NCI-H748 (cell line): ENCODE results near the gene AFDN.

ENCODE experiments used
- DNase-seq: peaks from one replicate; lab custom pipeline; 2025; ENCODE audit not compliant: unreplicated experiment; lab: John Stamatoyannopoulos, UW

Gene AFDN

DNA sequence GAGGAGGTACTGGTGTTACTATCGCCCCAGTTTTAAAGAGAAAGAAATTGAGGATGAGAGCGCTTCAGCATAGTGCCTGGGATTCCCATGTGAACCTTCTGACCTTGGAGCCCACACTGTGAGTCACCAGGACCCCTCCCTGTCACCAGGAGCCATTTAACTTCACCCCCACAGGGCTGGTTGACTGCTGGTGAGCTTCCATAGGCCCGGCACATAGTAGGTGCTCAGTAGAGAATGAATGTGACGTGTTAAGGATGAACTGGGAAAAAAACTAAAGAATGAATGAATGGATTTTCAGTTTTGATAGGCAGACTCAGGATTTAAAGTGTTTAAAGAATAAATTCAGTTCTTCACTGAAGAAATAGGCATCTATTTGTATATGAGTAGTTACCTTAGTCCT is 117.4 kb downstream of the AFDN start:
- DNase-seq: no peak

DNA sequence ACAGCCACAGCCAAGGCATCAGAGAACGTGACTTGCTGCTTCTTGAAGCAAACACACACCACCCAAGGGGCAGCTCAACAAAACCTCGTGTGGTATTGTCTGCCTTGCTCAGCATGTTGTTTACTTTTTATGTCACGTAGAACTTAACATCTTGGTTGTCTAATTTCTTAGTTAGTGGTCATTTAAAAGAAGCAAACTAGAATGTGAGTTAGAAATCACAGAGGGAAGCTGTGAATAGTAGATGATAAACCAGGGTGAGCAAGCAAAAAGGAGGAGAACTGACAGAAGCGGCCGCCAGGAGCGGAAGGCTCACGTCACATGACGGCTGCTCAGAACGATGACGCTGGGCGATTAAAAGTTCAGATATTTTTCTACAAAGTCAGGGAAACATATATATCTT is 119.3 kb downstream of the AFDN start:
- DNase-seq: no peak

DNA sequence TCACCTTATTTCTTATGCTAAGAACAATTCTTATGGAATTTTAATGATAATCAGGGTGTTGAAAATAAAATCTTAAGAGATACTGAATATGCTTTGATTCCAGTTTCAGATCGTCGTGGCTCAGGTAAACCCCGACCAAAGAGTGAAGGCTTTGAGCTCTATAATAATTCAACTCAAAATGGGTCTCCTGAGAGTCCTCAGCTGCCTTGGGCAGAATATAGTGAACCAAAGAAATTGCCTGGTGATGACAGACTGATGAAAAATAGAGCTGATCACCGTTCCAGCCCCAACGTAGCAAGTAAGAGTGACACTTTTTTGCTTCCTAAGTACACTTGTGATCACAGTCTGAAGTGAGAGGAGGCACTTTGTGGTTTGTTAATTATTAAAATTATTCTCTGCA is 119.9 kb downstream of the AFDN start:
- no peak for DNase-seq

DNA sequence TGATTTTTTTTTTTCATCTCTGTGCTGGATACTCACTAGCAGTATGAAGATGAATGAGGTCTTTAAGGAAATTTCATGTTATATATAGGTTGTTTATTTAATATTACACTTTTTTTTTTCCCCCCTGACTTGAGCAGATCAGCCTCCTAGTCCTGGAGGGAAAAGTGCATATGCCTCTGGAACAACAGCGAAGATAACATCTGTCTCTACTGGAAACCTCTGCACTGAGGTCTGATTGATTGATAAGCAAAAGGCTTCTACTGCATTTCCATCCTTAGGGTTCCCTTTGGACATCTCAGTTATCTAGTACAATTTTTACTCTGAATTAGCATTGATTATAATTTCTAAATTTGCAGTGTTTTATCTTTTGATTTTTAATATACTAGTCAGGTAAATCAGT is 121.0 kb downstream of the AFDN start:
- no peak for DNase-seq

DNA sequence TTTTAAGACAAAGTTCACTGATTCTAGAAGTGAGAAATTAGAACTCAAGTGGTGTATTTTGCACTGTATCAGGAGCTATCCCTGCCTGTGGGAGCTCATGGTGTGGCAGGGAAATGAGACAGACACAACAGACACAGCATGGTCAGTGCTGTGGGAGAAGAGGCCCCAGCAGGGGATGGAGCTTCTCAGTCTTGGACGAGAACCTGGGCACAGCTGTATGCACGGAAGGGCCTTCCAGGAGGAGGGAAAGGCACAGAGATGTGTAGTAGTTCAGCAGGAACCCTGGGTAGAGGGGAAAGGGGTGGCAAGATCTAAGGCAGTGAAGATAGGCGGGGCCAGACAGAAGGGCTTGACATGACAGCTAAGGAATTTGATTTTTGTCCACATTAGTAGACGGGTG is 122.0 kb downstream of the AFDN start:
- no peak for DNase-seq

DNA sequence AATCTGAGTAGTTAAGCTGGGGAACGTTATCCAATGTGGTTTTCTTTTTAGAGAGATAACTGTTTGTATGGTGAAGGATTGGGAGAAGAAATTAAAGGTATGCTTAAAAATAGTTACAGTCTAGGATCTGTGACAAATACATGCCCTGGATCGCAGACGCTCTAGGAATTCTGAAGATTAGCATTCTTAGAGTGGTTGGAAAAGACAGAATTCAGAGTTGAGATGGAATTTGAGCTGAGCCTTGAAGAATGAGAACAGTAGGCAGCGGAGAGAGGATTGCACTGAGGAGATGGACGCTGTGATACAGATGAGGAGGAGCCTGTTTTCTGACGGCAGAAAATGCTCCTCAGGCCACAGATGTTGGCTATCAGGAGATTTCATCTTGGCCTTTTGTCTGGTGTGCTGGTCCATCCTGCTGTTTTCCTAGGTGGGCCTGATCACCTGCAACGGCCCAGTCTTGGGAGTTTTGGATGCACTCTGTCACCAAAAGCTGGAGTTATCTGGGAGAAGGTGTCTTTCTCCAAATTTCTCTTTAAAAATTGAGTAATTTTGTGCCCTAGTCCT is 122.5 kb downstream of the AFDN start:
- no peak for DNase-seq

DNA sequence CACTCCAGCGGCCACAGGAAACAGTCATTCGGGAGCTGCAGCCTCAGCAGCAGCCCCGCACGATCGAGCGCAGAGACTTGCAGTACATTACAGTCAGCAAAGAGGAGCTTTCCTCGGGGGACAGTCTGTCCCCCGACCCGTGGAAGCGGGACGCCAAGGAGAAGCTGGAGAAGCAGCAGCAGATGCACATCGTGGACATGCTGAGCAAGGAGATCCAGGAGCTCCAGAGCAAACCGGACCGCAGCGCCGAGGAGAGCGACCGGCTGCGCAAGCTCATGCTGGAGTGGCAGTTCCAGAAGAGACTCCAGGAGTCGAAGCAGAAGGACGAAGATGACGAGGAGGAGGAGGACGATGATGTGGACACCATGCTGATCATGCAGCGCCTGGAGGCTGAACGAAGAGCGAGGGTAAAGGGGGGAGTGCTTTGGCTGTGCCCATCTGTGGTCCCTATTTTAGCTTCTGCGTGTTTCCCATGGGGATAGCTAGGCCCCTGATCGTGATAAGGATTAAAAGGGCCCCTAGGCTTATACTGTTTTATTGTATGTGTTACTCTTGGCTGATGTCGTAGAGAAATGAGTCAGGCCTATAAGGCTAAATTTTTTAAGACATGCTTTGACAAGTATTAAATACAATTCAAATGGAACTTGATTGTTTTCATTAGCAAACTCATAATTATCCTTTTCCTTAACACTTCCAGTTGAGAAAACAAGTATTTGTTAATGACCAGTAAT is 125.2 kb downstream of the AFDN start:
- no peak for DNase-seq

DNA sequence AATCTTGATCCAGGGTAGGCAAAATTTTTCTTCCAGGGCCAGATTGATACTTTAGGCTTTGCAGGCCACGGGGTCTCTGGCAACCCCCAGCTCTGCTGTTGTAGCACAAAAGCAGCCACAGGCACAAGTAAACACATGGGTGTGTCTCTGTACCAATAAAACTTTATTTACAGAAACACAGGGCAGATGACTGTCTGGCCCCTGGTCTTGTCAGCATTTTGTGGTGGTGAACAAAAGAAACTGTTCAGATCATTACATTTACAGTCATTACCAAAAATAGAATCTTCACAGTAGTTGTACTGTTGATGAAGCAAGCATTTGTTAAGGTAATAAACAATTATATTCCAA is 125.8 kb downstream of the AFDN start:
- DNase-seq: peak; percentile 72

DNA sequence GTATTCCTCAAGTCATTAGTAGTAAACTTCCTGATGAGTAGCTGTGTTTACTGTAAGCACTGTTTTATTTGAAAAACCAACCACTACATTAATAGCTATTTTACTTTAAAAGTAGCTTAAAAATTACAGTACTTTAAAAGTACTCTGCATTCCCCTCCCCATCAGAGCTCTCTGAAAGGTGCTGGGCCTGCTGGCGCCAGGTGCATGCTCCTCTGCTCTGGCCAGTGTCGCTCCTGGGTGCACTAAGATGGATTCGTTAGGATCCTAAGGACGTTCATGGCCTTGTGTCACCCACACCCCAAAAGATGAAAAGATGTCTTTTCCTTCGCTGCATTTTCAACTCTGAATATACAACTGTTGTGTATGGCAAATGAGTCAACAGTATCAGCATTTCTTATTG is 126.8 kb downstream of the AFDN start:
- DNase-seq: no peak

DNA sequence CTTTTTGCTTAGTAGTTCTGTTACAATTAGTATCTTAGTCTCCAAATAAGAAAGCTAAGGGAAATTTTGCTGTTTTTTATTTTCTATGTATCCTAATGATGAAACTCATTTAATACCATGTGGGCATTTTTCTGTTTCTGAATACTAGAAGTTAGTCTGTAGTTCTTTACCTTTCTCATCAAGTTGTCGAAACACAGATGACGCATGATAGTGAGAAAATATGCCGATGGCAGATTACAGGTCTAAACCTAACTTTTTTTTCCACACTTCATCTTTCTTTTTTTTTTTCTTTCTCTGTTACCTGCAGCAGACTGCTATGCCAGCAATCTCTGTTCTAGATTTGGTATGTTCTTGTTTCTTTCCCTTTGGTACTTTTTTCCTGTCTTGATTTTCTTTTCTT is 127.4 kb downstream of the AFDN start:
- no peak for DNase-seq

DNA sequence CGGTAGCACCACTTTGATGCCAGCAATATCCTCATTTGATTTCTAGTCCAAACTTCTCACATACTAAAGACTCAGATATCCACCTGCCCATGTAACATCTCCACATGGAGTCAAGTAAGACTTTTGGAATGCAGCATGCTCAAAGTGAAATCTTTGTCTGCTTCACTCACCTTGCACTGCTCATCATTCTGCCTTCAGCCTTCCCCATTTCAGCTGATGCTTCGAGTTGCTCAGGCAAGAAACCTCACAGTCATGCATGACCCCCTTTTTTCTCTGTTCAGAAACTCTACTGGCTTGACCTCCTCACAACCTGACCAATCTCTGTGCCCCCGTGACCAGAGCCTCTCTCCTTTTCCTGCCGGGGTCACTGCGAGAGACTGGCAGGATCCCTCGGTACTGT is 129.8 kb downstream of the AFDN start:
- DNase-seq: no peak

DNA sequence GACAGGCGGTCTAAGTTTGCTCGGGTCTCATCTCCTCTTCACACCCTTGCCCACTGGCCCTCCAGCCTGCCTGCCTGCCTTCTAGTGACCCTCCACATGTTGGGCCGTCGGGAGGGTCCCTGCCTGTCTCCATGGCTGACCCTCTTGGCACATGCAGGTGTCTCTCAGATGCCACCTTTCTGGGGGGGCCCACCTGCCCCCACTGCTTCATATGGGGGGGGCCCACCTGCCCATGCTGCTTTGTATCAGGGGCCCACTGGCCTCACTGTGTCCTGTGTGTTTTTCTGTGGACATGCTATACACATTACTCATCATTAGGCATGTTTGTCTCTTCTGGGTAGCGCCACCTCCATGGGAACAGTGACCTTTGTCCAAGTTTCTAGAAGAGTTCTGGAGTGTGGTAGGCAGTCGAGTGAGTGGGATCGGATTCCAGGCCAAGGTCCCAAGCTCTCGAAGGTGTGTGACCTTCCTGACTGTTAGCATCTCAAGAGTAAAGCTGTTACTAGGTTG is 130.3 kb downstream of the AFDN start:
- DNase-seq: no peak

DNA sequence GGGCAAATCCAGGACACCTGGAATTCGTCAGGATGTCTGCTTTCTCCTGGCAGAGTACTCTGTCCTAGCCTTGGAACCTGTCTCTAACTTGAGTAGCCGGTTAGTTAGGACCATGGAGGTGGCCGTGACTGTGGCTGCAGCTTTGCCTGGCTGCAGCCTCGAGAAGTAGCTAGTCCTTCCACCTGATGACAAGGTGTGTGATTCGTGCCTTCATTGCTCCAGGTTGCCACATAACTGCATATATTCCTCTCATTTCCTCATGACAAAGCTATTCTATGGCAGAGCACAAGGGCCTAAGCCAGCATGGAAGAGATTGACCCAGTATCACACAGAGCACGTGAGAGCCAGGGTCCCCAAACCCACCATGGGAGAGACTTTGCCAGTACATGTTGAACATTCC is 130.9 kb downstream of the AFDN start:
- DNase-seq: no peak

DNA sequence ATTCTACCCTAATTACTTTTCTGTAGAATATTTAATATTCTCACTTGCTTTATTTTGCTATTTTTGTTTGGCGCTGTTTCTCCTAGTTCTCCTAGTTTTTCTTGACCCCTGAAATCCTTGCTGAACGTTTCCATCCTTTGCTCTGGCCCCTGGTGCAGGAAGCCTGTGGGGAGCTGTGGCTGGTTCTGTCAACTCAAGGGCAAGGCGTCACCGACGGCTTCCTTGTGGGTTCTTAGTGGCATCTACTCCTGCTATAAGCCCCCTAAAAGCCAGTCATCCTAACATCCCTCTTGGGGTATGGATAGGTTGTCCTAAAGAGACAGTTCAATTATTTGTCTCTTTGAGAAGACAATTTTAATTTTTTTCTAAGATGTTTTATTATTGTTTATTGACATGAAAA is 133.9 kb downstream of the AFDN start:
- no peak for DNase-seq

DNA sequence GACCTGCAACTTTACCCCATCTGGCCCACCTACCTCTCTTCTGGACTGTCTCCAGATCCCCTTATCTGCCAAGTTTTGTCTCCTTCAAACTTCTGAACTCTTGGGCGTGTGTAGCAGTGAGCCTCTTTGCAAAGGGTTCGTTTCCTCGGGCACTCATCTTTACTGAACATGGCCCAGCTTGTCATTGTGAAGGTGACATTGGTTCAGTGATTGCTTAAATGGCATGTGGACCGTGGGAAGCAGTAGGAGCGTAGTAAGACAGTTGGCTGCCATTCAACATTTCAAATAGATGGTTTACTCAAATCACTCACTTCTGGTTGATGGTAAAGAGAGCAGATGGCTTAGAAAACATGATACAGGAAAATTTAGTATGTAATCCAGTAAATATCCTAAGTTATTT is 136.0 kb downstream of the AFDN start:
- peak; percentile 22 for DNase-seq

DNA sequence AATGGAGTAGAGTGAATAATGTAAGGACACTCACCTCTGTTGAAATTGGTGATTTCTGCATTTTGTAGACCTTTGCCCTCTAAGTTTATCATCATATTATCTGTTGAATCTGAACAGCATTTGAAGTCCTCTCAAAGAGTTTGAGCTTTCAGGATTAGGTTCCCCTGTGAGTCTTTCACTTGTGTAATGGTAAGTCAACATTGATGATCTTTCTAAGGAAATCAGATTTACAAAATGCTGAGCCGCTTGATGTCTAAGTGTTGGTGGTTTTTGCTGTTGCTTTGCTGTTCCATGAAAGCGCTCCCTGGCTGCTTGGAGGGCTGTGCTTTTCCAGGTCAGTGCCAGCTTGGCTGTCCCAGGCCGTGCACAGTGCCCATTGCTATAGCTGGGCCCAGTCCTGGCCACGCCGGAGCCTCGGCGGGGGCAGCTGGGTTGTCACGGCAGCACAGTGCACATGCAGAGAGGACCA is 136.9 kb downstream of the AFDN start:
- no peak for DNase-seq

DNA sequence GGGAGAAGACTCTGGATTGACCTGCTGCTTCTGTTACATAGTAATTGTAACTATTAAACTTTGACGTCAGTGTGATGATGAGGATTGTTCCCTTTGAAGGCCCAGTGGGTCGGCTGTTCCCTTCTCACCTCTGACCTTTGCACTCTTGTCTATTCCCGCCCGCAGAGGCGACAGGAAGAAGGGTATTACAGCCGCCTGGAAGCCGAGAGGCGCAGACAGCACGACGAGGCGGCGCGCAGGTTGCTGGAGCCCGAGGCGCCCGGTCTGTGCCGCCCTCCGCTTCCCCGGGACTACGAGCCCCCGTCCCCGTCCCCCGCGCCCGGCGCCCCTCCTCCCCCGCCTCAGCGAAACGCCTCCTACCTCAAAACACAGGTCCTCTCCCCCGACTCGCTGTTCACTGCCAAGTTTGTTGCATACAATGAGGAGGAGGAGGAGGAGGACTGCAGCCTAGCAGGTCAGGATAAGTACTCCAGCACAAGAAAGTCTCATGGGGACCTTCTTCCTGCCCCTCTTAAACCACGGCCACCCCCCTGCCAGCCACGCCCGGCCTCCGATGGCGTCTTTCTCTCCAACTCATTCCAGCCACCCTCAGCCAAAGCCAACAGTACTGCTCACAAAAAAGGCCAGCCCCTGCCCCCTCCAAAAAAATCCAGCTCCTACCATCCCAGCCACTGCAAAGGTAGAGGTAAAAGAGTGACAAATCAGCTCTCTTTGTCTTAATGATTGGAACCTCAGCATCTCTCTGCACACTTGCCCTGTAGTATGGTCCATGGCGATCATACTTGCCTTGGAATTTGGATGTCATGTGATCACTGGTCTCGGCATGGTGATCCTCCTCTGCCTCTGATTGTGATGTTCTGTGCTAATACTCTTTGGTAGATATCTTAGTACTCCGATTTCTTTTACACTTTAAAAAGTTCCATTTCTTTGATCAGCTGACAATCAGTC is 139.2 kb downstream of the AFDN start:
- DNase-seq: no peak

DNA sequence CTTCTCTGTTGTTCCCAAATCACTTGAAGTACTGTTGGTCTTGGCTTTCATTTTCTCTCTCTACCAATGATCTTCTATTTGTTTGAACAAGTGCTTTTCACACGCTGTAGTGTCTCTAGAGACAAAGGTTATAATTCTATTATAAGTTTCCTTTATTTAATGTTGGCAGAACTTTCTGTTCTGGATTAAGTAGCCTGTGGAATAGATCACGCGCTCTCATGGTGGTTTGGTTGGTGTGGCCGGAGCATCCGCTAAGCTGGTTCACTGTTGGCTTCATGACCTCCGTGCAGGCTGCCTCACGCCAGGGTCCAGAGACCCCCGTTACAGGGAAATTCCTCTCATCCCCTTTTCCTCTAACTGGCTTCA is 139.8 kb downstream of the AFDN start:
- no peak for DNase-seq

DNA sequence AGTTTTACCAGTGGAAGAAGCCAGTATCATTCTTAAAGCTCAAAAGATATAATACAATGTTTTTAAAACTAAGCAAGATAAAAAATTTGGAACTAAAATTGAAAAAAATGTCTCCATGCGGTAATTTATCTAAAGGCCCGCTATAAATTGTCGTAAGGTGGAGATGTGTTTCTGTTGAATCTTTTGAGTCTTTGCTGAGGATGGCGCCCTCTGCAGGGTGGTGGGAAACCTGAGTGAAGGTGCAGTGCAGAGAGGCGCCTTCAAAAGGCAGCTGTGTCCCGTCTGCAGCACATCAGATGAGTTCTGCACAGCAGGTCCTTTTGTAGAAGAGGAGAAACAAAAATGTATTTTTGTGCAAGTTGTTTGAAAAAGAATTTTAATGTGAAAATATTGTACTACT is 141.4 kb downstream of the AFDN start:
- DNase-seq: peak; percentile 13

DNA sequence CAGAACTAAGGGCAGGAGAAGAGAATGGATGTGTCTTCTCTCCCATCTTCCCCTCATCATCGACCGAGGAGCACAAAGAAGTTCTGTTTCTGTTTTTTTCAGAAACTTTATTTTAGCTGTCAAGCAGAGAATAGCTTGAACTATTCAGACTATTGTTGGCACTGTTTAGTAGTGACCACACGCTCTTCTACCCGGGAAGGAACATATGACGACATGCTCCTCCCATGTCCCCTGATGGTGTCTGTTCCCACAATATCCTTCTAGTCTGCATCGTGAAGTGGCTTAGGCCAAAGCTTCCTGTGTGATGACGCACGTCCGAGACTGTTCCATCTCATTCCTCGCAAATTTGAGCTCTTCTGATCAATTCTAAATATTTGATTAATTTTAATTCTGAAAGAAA is 143.5 kb downstream of the AFDN start:
- no peak for DNase-seq

DNA sequence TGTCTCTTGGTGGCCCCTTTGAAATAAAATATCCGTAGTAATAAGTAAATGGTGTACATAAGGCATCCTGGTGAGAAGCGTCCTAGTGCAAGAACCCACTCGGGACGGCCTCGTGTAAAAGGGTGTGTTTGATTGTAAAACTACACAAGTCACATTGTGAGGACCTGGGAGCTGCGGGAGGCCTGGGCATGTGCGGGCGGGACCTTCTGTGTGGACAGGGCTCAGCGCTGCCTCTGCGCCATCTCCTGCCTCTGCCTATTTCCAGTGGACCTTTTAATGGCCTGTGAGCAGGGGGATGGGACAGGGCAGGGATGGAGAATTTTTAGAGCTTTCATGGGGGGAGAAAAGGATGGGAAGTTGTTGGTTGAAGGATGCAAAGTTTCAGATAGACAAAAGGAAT is 145.5 kb downstream of the AFDN start:
- DNase-seq: no peak
